Measurements from ENCODE around the gene CDC42BPB. TPM values are rescaled to one million over a fixed set of nuclear protein-coding genes. Genes with fewer than 3 reads are reported as not detected.
A peak's percentile ranks its signal among the peaks of the same experiment; 100 is the strongest.

CDC42BPB gene
- total RNA-seq, 6 donors from 2014 or later = 108 to 268 (median 124) TPM

- Histone ChIP-seq H3K9me3 (no peaks in the 10 kb centered on the region), H3K27me3 (peaks cover 0 to 12% (median 7%) of the 10 kb centered on the region in 4 donors), H3K36me3 (no peaks in the 10 kb centered on the region), H3K27ac (no peak overlapping the region), H3K4me1 (peaks cover 5 to 25% (median 11%) of the 10 kb centered on the region in 4 donors), H3K4me3 (no peak overlapping the region)
- no peak for TF ChIP-seq EP300 (IDR thresholded peaks at IDR 0.05)
- TF ChIP-seq POLR2A (IDR thresholded peaks at IDR 0.05) = no peak
- no peak for TF ChIP-seq POLR2AphosphoS5 (IDR thresholded peaks at IDR 0.05)
- WGBS, 2 donors = 72 to 79% methylated on average over 8 of the region's 8 CpGs
- ATAC-seq (ENCODE audit: low FRiP score in 2 of 2) = no peak
- no peak for DNase-seq
Observed at GRCh38 chr14:103086771-103087342, 29.5 kb upstream of the CDC42BPB start.

- Histone ChIP-seq H3K4me3 (no peak overlapping the region), H3K9me3 (no peaks in the 10 kb centered on the region), H3K4me1 (peaks cover 0 to 10% (median 2%) of the 10 kb centered on the region in 4 donors), H3K27ac (no peak overlapping the region), H3K36me3 (no peaks in the 10 kb centered on the region), H3K27me3 (peaks cover 0 to 12% (median 7%) of the 10 kb centered on the region in 4 donors)
- TF ChIP-seq EP300 (IDR thresholded peaks at IDR 0.05) = no peak
- TF ChIP-seq POLR2AphosphoS5 (IDR thresholded peaks at IDR 0.05) = no peak
- no peak for TF ChIP-seq POLR2A (IDR thresholded peaks at IDR 0.05)
- TF ChIP-seq, protein P1, sequence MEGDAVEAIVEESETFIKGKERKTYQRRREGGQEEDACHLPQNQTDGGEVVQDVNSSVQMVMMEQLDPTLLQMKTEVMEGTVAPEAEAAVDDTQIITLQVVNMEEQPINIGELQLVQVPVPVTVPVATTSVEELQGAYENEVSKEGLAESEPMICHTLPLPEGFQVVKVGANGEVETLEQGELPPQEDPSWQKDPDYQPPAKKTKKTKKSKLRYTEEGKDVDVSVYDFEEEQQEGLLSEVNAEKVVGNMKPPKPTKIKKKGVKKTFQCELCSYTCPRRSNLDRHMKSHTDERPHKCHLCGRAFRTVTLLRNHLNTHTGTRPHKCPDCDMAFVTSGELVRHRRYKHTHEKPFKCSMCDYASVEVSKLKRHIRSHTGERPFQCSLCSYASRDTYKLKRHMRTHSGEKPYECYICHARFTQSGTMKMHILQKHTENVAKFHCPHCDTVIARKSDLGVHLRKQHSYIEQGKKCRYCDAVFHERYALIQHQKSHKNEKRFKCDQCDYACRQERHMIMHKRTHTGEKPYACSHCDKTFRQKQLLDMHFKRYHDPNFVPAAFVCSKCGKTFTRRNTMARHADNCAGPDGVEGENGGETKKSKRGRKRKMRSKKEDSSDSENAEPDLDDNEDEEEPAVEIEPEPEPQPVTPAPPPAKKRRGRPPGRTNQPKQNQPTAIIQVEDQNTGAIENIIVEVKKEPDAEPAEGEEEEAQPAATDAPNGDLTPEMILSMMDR (IDR thresholded peaks at IDR 0.05) = no peak
- peak in 1 of 2 donors; percentile 70 for DNase-seq
- 71 to 74% methylated on average over 9 to 24 of the region's 24 CpGs for WGBS, 2 donors
- ATAC-seq (ENCODE audit: low FRiP score in 2 of 2) = no peak
Observed at GRCh38 chr14:103085106-103086091, 28.1 kb upstream of the CDC42BPB start.

DNA sequence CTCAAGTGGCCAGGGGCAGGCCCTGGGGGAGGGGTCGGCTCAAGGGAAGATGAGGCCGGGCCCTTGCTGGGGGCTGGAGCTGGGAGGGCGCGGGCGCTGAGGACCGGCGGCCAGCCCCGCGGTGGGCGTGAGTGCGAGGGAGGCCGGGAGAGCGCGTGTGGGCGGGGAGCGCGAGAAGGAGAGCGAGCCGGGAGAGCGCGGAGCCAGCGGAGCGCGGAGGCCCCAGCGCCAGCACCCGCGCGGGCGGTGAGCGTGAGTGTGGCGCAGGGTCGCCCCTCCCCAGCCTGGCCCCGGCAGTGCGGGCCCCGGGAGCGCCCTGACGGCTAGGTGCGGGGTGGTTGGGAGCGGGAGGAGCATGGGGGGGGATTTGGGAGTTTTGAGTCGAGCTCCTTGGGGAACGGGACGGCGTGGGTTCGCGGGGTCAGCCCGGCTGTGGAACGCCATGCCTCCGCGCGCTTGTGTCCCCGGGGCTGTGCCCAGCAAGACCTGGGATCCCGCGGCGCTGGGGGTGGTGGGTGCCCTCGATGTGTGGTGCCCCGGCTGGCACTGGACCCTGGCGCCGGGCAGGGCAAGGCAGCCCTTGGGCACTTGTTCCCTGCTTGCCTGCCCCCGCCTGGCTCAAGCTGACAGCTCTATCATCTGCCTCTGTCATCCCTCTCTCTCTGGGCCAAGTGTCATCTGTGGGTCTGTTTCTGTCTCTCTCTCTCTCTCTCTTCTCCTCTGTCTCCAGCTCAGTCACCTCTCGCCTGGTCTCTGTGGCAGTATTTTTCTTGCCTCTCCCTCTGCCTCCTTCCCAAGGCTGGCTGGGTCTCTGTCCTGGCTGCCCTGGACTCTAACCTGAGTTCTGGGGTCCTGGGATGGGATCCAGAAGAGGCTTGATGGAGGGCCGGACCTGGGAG lies 26.9 kb upstream of the CDC42BPB start, which contains the start of gene LBHD2:
Gene LBHD2, plus strand, starts transcription at position 190 of the 899 bp plus-strand sequence. CDS start 1,803 bp downstream, outside the sequence.
- TF ChIP-seq EP300 (IDR thresholded peaks at IDR 0.05) (no peak), POLR2A (IDR thresholded peaks at IDR 0.05) (no peak), POLR2AphosphoS5 (IDR thresholded peaks at IDR 0.05) (no peak)
- TF ChIP-seq, protein P1 (IDR thresholded peaks at IDR 0.05) = no peak
- ATAC-seq (ENCODE audit: low FRiP score in 2 of 2) (peak in 1 of 2 donors; percentile 69), DNase-seq (peak in 1 of 2 donors; percentile 85)
- Histone ChIP-seq H3K27ac (no peak within 1 kb of the TSS), H3K36me3 (no peaks in the 10 kb centered on the region), H3K9me3 (no peaks in the 10 kb centered on the region), H3K27me3 (peaks cover 0 to 12% (median 7%) of the 10 kb centered on the region in 4 donors), H3K4me3 (peak within 1 kb of the TSS in 1 of 4 donors; percentile 13), H3K4me1 (peaks cover 0 to 7% (median 2%) of the 10 kb centered on the region in 4 donors)
- 8 to 22% methylated on average over 16 to 25 of the region's 61 CpGs for WGBS, 2 donors

DNA sequence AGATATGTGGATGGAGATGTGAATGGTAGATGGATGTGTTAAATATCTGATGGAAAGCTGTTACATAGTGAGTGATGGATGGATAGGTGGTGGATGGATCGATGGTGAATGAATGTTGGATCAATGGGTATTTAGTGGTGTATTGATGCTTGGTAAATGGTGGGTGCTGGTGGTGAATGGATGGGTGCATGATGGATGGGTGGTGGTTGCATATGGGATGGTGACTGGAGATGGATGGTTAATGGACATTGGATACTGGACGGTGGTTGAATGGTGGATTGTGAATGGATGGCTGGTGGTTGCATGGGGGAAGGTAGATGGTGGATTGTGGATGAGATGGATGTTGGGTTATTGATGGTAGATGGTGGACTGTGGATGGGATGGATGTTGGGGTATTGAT lies 24.6 kb upstream of the CDC42BPB start:
- no peaks in the 10 kb centered on the region for H3K9me3 ChIP-seq
- no peak overlapping the region for H3K27ac ChIP-seq
- DNase-seq (no peak), ATAC-seq (ENCODE audit: low FRiP score in 2 of 2) (no peak)
- 90 to 100% methylated on average over 2 of the region's 2 CpGs for WGBS, 2 donors
- no peaks in the 10 kb centered on the region for H3K36me3 ChIP-seq
- no peak overlapping the region for H3K4me3 ChIP-seq
- peaks cover 0 to 12% (median 7%) of the 10 kb centered on the region in 4 donors for H3K27me3 ChIP-seq
- TF ChIP-seq POLR2A (IDR thresholded peaks at IDR 0.05) (no peak), EP300 (IDR thresholded peaks at IDR 0.05) (no peak), POLR2AphosphoS5 (IDR thresholded peaks at IDR 0.05) (no peak)
- TF ChIP-seq, protein P1 (IDR thresholded peaks at IDR 0.05) = no peak
- peaks cover 0 to 7% (median 2%) of the 10 kb centered on the region in 4 donors for H3K4me1 ChIP-seq

All from upper lobe of left lung (tissue), 6 donors.